NCI-H774 (cell line): ENCODE results near the gene WSCD1.

ENCODE experiments used
- DNase-seq: peaks from one replicate; lab custom pipeline; 2025; lab: John Stamatoyannopoulos, UW

WSCD1 gene

GRCh38 chr17:6160232-6160555 is 90.0 kb downstream of the WSCD1 start:
- no peak for DNase-seq

- DNase-seq, result no peak
Observed at GRCh38 chr17:6160911-6161855, 91.0 kb downstream of the WSCD1 start.

GRCh38 chr17:6162216-6162615 is 92.0 kb downstream of the WSCD1 start:
- no peak for DNase-seq

- no peak for DNase-seq
Observed at GRCh38 chr17:6162892-6163291, 92.7 kb downstream of the WSCD1 start.

- no peak for DNase-seq
Observed at GRCh38 chr17:6163612-6164333, 93.6 kb downstream of the WSCD1 start.

GRCh38 chr17:6164996-6165395 is 94.8 kb downstream of the WSCD1 start:
- DNase-seq, result no peak

- DNase-seq, result no peak
Observed at GRCh38 chr17:6165806-6166205, 95.6 kb downstream of the WSCD1 start.

- DNase-seq, result no peak
Observed at GRCh38 chr17:6166492-6167179, 96.5 kb downstream of the WSCD1 start.

- DNase-seq, result no peak
Observed at GRCh38 chr17:6168296-6168695, 98.1 kb downstream of the WSCD1 start.

- DNase-seq, result peak; percentile 23
Observed at GRCh38 chr17:6170349-6170748, 100.2 kb downstream of the WSCD1 start.

GRCh38 chr17:6172642-6173330 is 102.6 kb downstream of the WSCD1 start:
- no peak for DNase-seq

GRCh38 chr17:6173653-6174052 is 103.5 kb downstream of the WSCD1 start:
- DNase-seq, result no peak
